Measurements from ENCODE around the gene AKNAD1. TPM values are rescaled to one million over a fixed set of nuclear protein-coding genes. Genes with fewer than 3 reads are reported as not detected.

Gene AKNAD1
- total RNA-seq, 6 experiments from 2014 or later, result not detected

DNA sequence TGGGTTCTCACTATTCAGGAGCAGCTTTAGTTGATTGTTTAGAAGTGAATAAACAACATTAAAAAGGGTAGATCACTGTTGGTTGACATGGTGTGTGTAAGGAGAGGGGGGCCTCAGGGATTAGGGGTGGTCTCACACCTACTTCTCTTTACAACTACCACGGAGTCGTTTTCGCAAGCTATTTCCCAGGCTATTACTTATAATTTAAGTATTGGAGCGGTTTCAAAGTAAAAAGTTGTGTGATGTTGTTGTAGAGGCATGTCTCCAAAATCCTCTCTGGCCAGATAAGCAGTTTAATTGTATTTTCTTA is 21.2 kb upstream of the AKNAD1 start:
- H3K9me3 ChIP-seq, result no peaks in the 10 kb centered on the region
- no peaks in the 10 kb centered on the region for H3K36me3 ChIP-seq
- ATAC-seq, result no peak
- no peaks in the 10 kb centered on the region for H3K27me3 ChIP-seq
- 66% methylated on average over 4 of the region's 4 CpGs for WGBS (ENCODE audit: insufficient coverage, low coverage, low lambda C conversion rate, missing lambda C conversion rate)
- no peak overlapping the region for H3K27ac ChIP-seq
- intact Hi-C loops (cut with DNase I), result no loop called here
- TF ChIP-seq POLR2A (IDR thresholded peaks at IDR 0.05), result no peak
- TF ChIP-seq, protein P1, sequence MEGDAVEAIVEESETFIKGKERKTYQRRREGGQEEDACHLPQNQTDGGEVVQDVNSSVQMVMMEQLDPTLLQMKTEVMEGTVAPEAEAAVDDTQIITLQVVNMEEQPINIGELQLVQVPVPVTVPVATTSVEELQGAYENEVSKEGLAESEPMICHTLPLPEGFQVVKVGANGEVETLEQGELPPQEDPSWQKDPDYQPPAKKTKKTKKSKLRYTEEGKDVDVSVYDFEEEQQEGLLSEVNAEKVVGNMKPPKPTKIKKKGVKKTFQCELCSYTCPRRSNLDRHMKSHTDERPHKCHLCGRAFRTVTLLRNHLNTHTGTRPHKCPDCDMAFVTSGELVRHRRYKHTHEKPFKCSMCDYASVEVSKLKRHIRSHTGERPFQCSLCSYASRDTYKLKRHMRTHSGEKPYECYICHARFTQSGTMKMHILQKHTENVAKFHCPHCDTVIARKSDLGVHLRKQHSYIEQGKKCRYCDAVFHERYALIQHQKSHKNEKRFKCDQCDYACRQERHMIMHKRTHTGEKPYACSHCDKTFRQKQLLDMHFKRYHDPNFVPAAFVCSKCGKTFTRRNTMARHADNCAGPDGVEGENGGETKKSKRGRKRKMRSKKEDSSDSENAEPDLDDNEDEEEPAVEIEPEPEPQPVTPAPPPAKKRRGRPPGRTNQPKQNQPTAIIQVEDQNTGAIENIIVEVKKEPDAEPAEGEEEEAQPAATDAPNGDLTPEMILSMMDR (IDR thresholded peaks at IDR 0.05), result no peak
- no peak overlapping the region for H3K4me3 ChIP-seq
- no peaks in the 10 kb centered on the region for H3K4me1 ChIP-seq
- no peak for DNase-seq

- no peaks in the 10 kb centered on the region for H3K36me3 ChIP-seq
- intact Hi-C loops (cut with DNase I), result no loop called here
- H3K27ac ChIP-seq, result no peak overlapping the region
- no peaks in the 10 kb centered on the region for H3K9me3 ChIP-seq
- DNase-seq (no peak), ATAC-seq (peak in 3 of 4 donors; percentile 18 to 27 (median 23))
- no peaks in the 10 kb centered on the region for H3K4me1 ChIP-seq
- peak overlapping the region; percentile 77 to 86 (median 77) for H3K4me3 ChIP-seq
- 9% methylated on average over 30 of the region's 30 CpGs for WGBS (ENCODE audit: insufficient coverage, low coverage, low lambda C conversion rate, missing lambda C conversion rate)
- H3K27me3 ChIP-seq, result no peaks in the 10 kb centered on the region
- TF ChIP-seq, protein P1 (IDR thresholded peaks at IDR 0.05), result no peak
- no peak for TF ChIP-seq POLR2A (IDR thresholded peaks at IDR 0.05)
Measured at GRCh38 chr1:108877348-108878159, 20.7 kb upstream of the AKNAD1 start.

- no peak for DNase-seq
- intact Hi-C loops (cut with DNase I), result no loop called here
- ATAC-seq, result no peak
Measured at GRCh38 chr1:108871050-108871724, 14.3 kb upstream of the AKNAD1 start.

DNA sequence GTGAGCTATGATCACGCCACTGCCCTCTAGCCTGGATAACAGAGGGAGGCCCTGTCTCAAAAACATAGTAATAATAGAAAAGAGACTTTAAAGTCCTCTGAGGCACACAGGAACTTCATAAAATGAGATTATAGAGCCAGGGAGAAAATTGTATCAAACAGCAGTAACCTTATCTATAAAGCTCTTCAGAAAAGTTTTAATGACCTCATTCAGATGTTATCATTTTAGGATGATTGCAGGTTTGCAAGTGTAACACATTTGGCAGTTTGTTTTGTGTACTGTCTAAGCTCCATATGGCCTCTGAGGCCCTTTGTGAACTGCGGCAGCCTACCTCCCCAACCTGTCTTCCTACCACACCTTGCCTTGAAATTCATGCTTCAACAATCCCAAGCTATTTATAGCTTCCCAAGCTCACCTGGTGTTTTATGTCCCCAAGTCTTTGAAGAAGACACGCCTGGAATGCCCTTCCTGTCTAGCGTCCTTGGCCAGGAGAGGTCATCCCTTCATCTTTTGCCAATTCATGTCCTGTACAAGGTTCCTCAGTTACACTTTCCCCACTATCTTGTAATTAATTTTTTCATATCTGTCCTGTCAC is 8.5 kb upstream of the AKNAD1 start:
- H3K36me3 ChIP-seq, result no peaks in the 10 kb centered on the region
- H3K27me3 ChIP-seq, result no peaks in the 10 kb centered on the region
- no peak for ATAC-seq
- no peak overlapping the region for H3K27ac ChIP-seq
- 62% methylated on average over 4 of the region's 4 CpGs for WGBS (ENCODE audit: insufficient coverage, low coverage, low lambda C conversion rate, missing lambda C conversion rate)
- no peak for DNase-seq
- TF ChIP-seq POLR2A (IDR thresholded peaks at IDR 0.05), result no peak
- TF ChIP-seq, protein P1 (IDR thresholded peaks at IDR 0.05), result no peak
- H3K4me3 ChIP-seq, result no peak overlapping the region
- H3K4me1 ChIP-seq, result no peaks in the 10 kb centered on the region
- H3K9me3 ChIP-seq, result no peaks in the 10 kb centered on the region
- intact Hi-C loops (cut with DNase I), result no loop called here

More at GRCh38 chr1:108871050-108871724, 14.3 kb upstream of the AKNAD1 start:
- WGBS (ENCODE audit: insufficient coverage, low coverage, low lambda C conversion rate, missing lambda C conversion rate), result 64% methylated on average over 4 of the region's 5 CpGs
- H3K36me3 ChIP-seq, result no peaks in the 10 kb centered on the region
- H3K27me3 ChIP-seq, result no peaks in the 10 kb centered on the region
- H3K27ac ChIP-seq, result no peak overlapping the region
- H3K4me3 ChIP-seq, result no peak overlapping the region
- H3K4me1 ChIP-seq, result no peaks in the 10 kb centered on the region
- no peaks in the 10 kb centered on the region for H3K9me3 ChIP-seq
- no peak for TF ChIP-seq POLR2A (IDR thresholded peaks at IDR 0.05)
- TF ChIP-seq, protein P1 (IDR thresholded peaks at IDR 0.05), result no peak

Measured in right lobe of liver (tissue), 6 donors.